Inflammatory macrophage treated with lipopolysaccharide for 4 hours (primary cell): ENCODE data around the gene FARP1.

Source experiments
- DNase-seq: peaks from one replicate; pipeline ENCODE4 v3.0.0-alpha.2; 2020

The FARP1 gene

GRCh38 chr13:98451676-98452470 lies 309.0 kb downstream of the FARP1 start:
- no peak for DNase-seq

- DNase-seq = no peak
Measured at GRCh38 chr13:98452851-98453843, 310.3 kb downstream of the FARP1 start.

- no peak for DNase-seq
Measured at GRCh38 chr13:98454389-98454881, 311.5 kb downstream of the FARP1 start.

- no peak for DNase-seq
Measured at GRCh38 chr13:98456413-98456845, 313.5 kb downstream of the FARP1 start.

- no peak for DNase-seq
Measured at GRCh38 chr13:98457053-98457452, 314.2 kb downstream of the FARP1 start.

GRCh38 chr13:98458431-98458830 lies 315.5 kb downstream of the FARP1 start:
- DNase-seq = no peak

- DNase-seq = no peak
Measured at GRCh38 chr13:98459171-98459681, 316.3 kb downstream of the FARP1 start.

GRCh38 chr13:98459721-98460370 lies 317.0 kb downstream of the FARP1 start:
- no peak for DNase-seq

GRCh38 chr13:98460516-98460915 lies 317.6 kb downstream of the FARP1 start:
- DNase-seq = no peak

- DNase-seq = no peak
Measured at GRCh38 chr13:98461486-98462240, 318.8 kb downstream of the FARP1 start.

- DNase-seq = no peak
Measured at GRCh38 chr13:98462241-98462882, 319.5 kb downstream of the FARP1 start.

GRCh38 chr13:98462946-98463345 lies 320.1 kb downstream of the FARP1 start:
- no peak for DNase-seq

- peak; percentile 26 for DNase-seq
Measured at GRCh38 chr13:98466634-98467236, 323.8 kb downstream of the FARP1 start.

- peak; percentile 63 for DNase-seq
Measured at GRCh38 chr13:98467263-98467985, 324.5 kb downstream of the FARP1 start.

- no peak for DNase-seq
Measured at GRCh38 chr13:98468361-98468760, 325.5 kb downstream of the FARP1 start.

- DNase-seq = no peak
Measured at GRCh38 chr13:98468929-98469328, 326.0 kb downstream of the FARP1 start.

- no peak for DNase-seq
Measured at GRCh38 chr13:98470920-98471319, 328.0 kb downstream of the FARP1 start.

- no peak for DNase-seq
Measured at GRCh38 chr13:98471934-98472333, 329.0 kb downstream of the FARP1 start.

- DNase-seq = no peak
Measured at GRCh38 chr13:98473135-98473787, 330.4 kb downstream of the FARP1 start.

- DNase-seq = no peak
Measured at GRCh38 chr13:98473788-98474144, 330.9 kb downstream of the FARP1 start.
